Vagina (tissue), 2 donors: Measurements from ENCODE around the gene GABARAPL2.

Experiments used
- CTCF ChIP-seq, 3 experiments: fragments of 450-650 bp in 2 of 3; fragments of 200-600 bp in 1 of 3; sonication (generic) in 1 of 3; IDR thresholded peaks; one replicate each; pipeline ENCODE4 v1.5.1; 2017 to 2019; ENCODE audit warnings: antibody characterized with exemption in 3 of 3, mild to moderate bottlenecking in 2 of 3, moderate library complexity in 2 of 3
- POLR2A ChIP-seq, 2 donors: fragments of 450-650 bp; IDR thresholded peaks; one replicate each; pipeline ENCODE4 v1.6.1; 2017; ENCODE audit warnings: antibody characterized with exemption in 2 of 2, mild to moderate bottlenecking in 2 of 2, moderate library complexity in 2 of 2
- POLR2AphosphoS5 ChIP-seq, 2 donors: sonication (generic); formaldehyde crosslinking; IDR thresholded peaks; one replicate each; pipeline ENCODE4 v1.9.0; 2017; ENCODE audit warnings: antibody characterized with exemption in 2 of 2, mild to moderate bottlenecking in 2 of 2, low read depth in 1 of 2; ENCODE audit not compliant: insufficient read depth in 1 of 2

DNA sequence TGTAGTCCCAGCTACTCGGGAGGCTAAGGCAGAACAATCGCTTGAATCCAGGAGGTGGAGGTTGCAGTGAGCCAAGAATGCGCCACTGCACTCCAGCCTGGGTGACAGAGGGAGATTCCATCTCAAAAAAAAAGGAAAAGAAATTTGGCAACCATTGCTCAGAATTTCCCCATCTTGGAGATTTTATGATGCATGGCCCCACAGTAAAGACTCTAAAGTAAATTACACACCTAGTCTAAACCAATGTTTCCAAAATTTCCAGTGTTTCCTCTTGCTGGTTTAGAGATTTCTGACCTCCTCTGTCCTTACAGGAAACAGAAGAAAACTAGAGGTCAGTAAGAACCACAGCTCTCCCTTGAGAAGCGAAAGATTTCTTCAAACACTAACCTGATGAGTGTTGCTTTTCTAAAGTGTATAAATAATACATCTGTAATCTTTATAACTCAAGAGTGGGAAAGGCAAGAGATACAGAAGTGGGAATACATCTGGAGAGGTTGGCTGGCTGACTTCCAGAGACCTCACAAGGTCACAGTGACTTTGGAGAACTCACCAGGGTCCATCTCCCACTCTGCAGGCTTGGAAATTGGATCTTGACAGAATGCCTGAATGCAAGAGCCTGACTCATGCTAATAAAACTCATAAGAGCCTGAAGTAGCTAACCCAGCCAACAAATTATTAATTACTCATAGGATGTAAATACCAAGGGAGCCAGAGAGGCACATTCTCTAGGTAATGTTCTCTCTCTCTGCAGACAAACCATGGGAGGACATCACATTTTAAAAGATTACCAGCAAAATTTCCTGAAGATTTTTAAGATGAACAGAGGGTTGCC lies 48.1 kb downstream of the GABARAPL2 start:
- TF ChIP-seq POLR2A (IDR thresholded peaks at IDR 0.05) (no peak), CTCF (IDR thresholded peaks at IDR 0.05) (no peak), POLR2AphosphoS5 (IDR thresholded peaks at IDR 0.05; ENCODE audit: insufficient read depth in 1 of 2, low read depth in 1 of 2) (no peak)
